IgD-negative memory B cell (primary cell): Measurements from ENCODE around the gene LRRN4. TPM values are rescaled to one million over a fixed set of nuclear protein-coding genes. Genes with fewer than 3 reads are reported as not detected.

ENCODE experiments used
- H3K27ac Mint-ChIP-seq, 3 donors: one replicate each; pipeline ENCODE4 v1.8.0; 2020 to 2022; ENCODE audit warnings: mild to moderate bottlenecking in 3 of 3, mixed read lengths in 3 of 3, moderate library complexity in 1 of 3
- H3K27me3 Mint-ChIP-seq: one replicate; pipeline ENCODE4 v1.8.0; 2021; ENCODE audit warnings: mixed read lengths
- H3K36me3 Mint-ChIP-seq: one replicate; pipeline ENCODE4 v1.8.0; 2020; ENCODE audit warnings: mild to moderate bottlenecking, mixed read lengths
- H3K4me1 Mint-ChIP-seq, 3 donors: one replicate each; pipeline ENCODE4 v1.8.0; 2020 to 2022; ENCODE audit warnings: mixed read lengths in 3 of 3, mild to moderate bottlenecking in 1 of 3
- H3K4me3 Mint-ChIP-seq, 4 donors: one replicate each; pipeline ENCODE4 v1.8.0; 2020 to 2022; ENCODE audit warnings: mild to moderate bottlenecking in 4 of 4, mixed read lengths in 4 of 4, moderate library complexity in 3 of 4
- H3K9me3 Mint-ChIP-seq, 3 donors: one replicate each; pipeline ENCODE4 v1.8.0; 2020 to 2021; ENCODE audit warnings: mixed read lengths in 3 of 3, mild to moderate bottlenecking in 1 of 3
- polyA plus RNA-seq: library from polyadenylated mRNA; unstranded; fragments of 300-500 nt; fragmentation: Illumina TruSeq; gene quantifications from one replicate; pipeline ENCODE4 v1.2.3, GENCODE V29; 2021

LRRN4 gene
- polyA plus RNA-seq, 1 donor from 2014 or later, result not detected

GRCh38 chr20:6029538-6029937 lies 24.3 kb downstream of the LRRN4 start:
- H3K4me3 Mint-ChIP-seq, result no peak overlapping the region
- no peaks in the 10 kb centered on the region for H3K27me3 Mint-ChIP-seq

GRCh38 chr20:6028818-6029217 lies 25.0 kb downstream of the LRRN4 start:
- no peaks in the 10 kb centered on the region for H3K9me3 Mint-ChIP-seq
- no peaks in the 10 kb centered on the region for H3K27me3 Mint-ChIP-seq
- H3K36me3 Mint-ChIP-seq, result peaks cover 15% of the 10 kb centered on the region
- no peak overlapping the region for H3K27ac Mint-ChIP-seq
- no peak overlapping the region for H3K4me3 Mint-ChIP-seq
- peaks cover 0 to 2% (median 0%) of the 10 kb centered on the region in 3 donors for H3K4me1 Mint-ChIP-seq

More at GRCh38 chr20:6029538-6029937, 24.3 kb downstream of the LRRN4 start:
- Mint-ChIP-seq H3K36me3 (peaks cover 13% of the 10 kb centered on the region), H3K9me3 (no peaks in the 10 kb centered on the region), H3K27ac (no peak overlapping the region), H3K4me1 (peaks cover 0 to 3% (median 0%) of the 10 kb centered on the region in 3 donors)

DNA sequence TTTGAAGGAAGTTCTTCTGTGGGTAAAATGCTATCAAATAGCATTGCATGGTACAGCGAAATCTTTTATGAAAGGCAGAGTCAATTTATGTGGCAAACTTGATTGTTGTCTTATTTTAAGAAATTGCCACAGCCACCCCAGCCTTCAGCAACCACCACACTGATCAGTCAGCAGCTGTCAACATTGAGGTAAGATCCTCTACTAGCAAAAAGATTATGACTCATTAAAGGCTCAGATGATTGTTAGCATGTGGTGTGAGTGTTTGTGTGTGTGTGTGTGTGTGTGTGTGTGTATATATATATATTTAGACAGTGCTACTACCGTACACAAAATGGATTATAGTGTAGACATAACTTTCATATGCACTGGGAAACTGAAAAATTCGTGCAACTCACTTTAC lies 27.8 kb downstream of the LRRN4 start:
- no peaks in the 10 kb centered on the region for H3K9me3 Mint-ChIP-seq
- H3K27ac Mint-ChIP-seq, result no peak overlapping the region
- H3K27me3 Mint-ChIP-seq, result no peaks in the 10 kb centered on the region
- peaks cover 3 to 8% (median 6%) of the 10 kb centered on the region in 3 donors for H3K4me1 Mint-ChIP-seq
- peaks cover 15% of the 10 kb centered on the region for H3K36me3 Mint-ChIP-seq
- no peak overlapping the region for H3K4me3 Mint-ChIP-seq

- Mint-ChIP-seq H3K4me1 (peaks cover 3 to 9% (median 7%) of the 10 kb centered on the region in 3 donors), H3K36me3 (peaks cover 18% of the 10 kb centered on the region)
Measured at GRCh38 chr20:6024768-6025167, 29.1 kb downstream of the LRRN4 start.

DNA sequence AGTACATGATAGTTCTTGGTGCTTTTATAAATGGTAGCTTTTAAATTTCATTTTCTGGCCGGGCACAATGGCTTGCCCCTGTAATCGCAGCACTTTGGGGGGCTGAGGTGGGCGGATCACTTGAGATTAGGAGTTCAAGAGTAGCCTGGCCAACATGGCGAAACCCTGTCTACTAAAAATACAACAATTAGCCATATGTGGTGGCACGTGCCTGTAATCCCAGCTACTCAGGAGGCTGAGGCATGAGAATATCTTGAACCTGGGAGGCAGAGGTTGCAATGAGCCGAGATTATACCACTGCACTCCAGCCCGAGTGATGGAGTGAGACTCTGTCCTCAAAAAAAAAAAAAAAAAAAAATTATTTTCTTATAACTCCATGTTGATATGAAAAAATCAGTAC lies 36.0 kb downstream of the LRRN4 start:
- Mint-ChIP-seq H3K9me3 (no peaks in the 10 kb centered on the region), H3K4me1 (peaks cover 3 to 16% (median 9%) of the 10 kb centered on the region in 3 donors), H3K4me3 (no peak overlapping the region), H3K36me3 (peaks cover 5% of the 10 kb centered on the region), H3K27ac (no peak overlapping the region), H3K27me3 (no peaks in the 10 kb centered on the region)

More at GRCh38 chr20:6024768-6025167, 29.1 kb downstream of the LRRN4 start:
- H3K9me3 Mint-ChIP-seq, result no peaks in the 10 kb centered on the region
- H3K27me3 Mint-ChIP-seq, result no peaks in the 10 kb centered on the region
- H3K4me3 Mint-ChIP-seq, result no peak overlapping the region
- H3K27ac Mint-ChIP-seq, result no peak overlapping the region

DNA sequence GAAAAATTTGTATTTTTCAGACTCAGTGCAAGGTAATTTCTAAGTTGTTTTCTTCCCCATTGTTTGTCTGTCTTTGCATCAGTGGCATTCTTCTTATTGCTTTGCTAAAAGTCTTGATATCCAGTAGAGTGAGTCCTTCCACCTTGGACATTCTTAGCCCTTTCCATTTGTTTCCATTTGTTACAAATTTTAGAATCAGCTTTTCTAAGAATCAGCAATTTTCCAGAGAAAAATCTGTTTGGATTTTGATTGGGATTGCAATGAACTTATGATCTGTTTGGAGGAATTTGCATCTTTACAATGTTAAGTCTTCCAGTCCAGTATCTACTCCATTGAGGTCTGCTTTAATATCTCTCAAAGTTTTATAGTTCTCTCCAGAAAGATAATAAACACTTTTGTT lies 36.4 kb downstream of the LRRN4 start:
- Mint-ChIP-seq H3K9me3 (no peaks in the 10 kb centered on the region), H3K27ac (no peak overlapping the region), H3K27me3 (no peaks in the 10 kb centered on the region), H3K4me1 (peaks cover 4 to 12% (median 9%) of the 10 kb centered on the region in 3 donors), H3K36me3 (peaks cover 5% of the 10 kb centered on the region), H3K4me3 (no peak overlapping the region)

- Mint-ChIP-seq H3K27me3 (no peaks in the 10 kb centered on the region), H3K36me3 (peaks cover 3% of the 10 kb centered on the region), H3K9me3 (no peaks in the 10 kb centered on the region), H3K4me3 (no peak overlapping the region), H3K4me1 (peaks cover 7 to 18% (median 8%) of the 10 kb centered on the region in 3 donors), H3K27ac (no peak overlapping the region)
Measured at GRCh38 chr20:6014957-6015356, 38.9 kb downstream of the LRRN4 start.

DNA sequence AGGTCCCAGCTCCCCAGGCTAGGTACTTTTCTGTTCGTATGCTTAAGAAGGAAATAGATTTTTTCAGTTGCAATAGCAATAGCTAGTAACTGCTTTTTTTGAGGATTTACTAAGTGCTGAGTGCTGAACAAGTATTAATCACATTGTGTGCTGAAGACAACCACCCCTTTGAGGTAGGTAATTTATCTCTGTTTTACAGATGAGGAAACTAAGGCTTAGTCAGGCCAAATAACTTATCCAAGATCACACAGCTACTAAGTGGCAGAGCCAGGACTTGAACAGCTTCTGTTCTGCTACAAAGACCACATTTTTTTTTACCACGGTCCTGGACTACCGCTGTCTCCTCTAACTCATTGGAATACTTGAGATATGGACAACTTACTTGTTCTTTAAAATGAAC lies 39.8 kb downstream of the LRRN4 start:
- Mint-ChIP-seq H3K9me3 (no peaks in the 10 kb centered on the region), H3K27ac (no peak overlapping the region), H3K27me3 (no peaks in the 10 kb centered on the region), H3K4me3 (no peak overlapping the region), H3K36me3 (peaks cover 6% of the 10 kb centered on the region), H3K4me1 (peaks cover 7 to 21% (median 12%) of the 10 kb centered on the region in 3 donors)

DNA sequence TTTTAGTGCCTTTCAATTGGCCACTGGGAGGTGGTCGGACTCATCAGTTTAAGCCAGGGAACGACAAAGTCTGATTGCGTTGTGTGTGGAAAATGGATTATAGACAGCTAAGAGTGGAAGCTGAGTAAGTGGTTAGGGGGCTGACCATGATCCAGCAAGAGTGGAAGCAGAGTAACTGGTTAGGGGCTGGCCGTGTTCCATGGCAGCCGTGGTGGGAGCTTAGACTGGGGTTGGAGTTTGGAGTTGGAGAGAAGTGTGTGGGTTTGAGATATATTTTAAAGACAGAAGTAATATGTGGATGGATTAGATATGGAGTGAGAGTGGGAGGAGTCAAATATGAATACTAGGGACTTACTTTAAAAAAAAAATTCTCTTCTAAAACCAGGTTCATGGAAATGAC lies 41.7 kb downstream of the LRRN4 start:
- Mint-ChIP-seq H3K27me3 (no peaks in the 10 kb centered on the region), H3K9me3 (no peaks in the 10 kb centered on the region), H3K4me1 (peaks cover 18 to 34% (median 18%) of the 10 kb centered on the region in 3 donors), H3K36me3 (peaks cover 4% of the 10 kb centered on the region), H3K27ac (peak overlapping the region in 1 of 3 donors; percentile 15), H3K4me3 (no peak overlapping the region)

- H3K4me3 Mint-ChIP-seq, result peak overlapping the region in 1 of 4 donors; percentile 99
- H3K9me3 Mint-ChIP-seq, result no peaks in the 10 kb centered on the region
- peaks cover 3% of the 10 kb centered on the region for H3K36me3 Mint-ChIP-seq
- H3K27ac Mint-ChIP-seq, result peak overlapping the region in 1 of 3 donors; percentile 45
- H3K27me3 Mint-ChIP-seq, result no peaks in the 10 kb centered on the region
- peaks cover 15 to 50% (median 22%) of the 10 kb centered on the region in 3 donors for H3K4me1 Mint-ChIP-seq
Measured at GRCh38 chr20:6008254-6008653, 45.6 kb downstream of the LRRN4 start.

- no peaks in the 10 kb centered on the region for H3K27me3 Mint-ChIP-seq
- peaks cover 15 to 49% (median 21%) of the 10 kb centered on the region in 3 donors for H3K4me1 Mint-ChIP-seq
- H3K9me3 Mint-ChIP-seq, result no peaks in the 10 kb centered on the region
- peaks cover 3% of the 10 kb centered on the region for H3K36me3 Mint-ChIP-seq
- H3K27ac Mint-ChIP-seq, result peak overlapping the region in 2 of 3 donors; percentile 89 to 91
- peak overlapping the region; percentile 69 to 99 (median 96) for H3K4me3 Mint-ChIP-seq
Measured at GRCh38 chr20:6007529-6008103, 46.2 kb downstream of the LRRN4 start.

DNA sequence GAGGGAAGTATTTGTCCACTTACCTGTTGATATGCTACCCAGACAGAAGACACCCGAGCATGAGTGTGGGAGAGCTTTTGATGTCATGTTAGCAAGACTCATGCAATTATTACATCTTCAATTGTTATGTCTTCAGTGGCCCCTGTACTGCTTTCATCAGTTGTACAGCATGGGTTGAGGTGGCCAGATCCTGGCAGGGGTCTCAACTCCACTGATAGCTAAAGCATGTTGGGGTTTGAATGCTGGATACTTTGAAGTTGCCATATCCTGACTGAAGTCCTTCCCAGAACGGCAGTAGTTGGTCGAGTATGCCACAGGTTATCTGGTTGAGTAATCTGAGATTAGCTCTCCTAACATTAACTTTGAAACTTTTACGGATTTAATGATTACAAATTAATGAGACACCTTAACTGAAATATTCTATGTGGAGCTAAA lies 46.7 kb downstream of the LRRN4 start:
- Mint-ChIP-seq H3K27ac (peak overlapping the region in 2 of 3 donors; percentile 89 to 91), H3K36me3 (peaks cover 3% of the 10 kb centered on the region), H3K4me3 (peak overlapping the region; percentile 95 to 99 (median 98)), H3K27me3 (no peaks in the 10 kb centered on the region), H3K9me3 (no peaks in the 10 kb centered on the region), H3K4me1 (peaks cover 15 to 44% (median 20%) of the 10 kb centered on the region in 3 donors)

DNA sequence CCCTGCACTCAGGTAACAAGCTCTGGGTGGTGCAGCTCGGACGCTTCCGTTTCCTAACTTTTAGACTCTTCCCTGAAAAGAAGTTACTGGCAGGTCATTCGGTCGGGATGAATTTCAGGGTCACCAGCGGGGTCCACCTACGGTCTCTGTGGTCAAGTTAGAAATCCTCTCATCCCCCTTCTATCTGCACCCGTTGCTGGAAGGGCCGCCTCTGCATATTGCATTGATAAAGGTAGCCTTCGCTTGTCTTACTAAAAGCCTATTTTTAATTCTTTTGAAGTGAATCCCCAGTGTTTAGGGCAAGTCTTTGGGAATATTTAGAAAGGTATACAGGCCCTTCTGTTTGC lies 47.3 kb downstream of the LRRN4 start:
- Mint-ChIP-seq H3K36me3 (peaks cover 3% of the 10 kb centered on the region), H3K4me1 (peaks cover 15 to 40% (median 18%) of the 10 kb centered on the region in 3 donors), H3K27me3 (no peaks in the 10 kb centered on the region), H3K4me3 (peak overlapping the region; percentile 95 to 99 (median 98)), H3K27ac (peak overlapping the region; percentile 89 to 91 (median 89)), H3K9me3 (no peaks in the 10 kb centered on the region)

- Mint-ChIP-seq H3K4me1 (peaks cover 4 to 16% (median 5%) of the 10 kb centered on the region in 3 donors), H3K9me3 (no peaks in the 10 kb centered on the region), H3K4me3 (no peak overlapping the region), H3K27ac (no peak overlapping the region), H3K36me3 (peaks cover 2% of the 10 kb centered on the region), H3K27me3 (no peaks in the 10 kb centered on the region)
Measured at GRCh38 chr20:6000871-6001270, 53.0 kb downstream of the LRRN4 start.

DNA sequence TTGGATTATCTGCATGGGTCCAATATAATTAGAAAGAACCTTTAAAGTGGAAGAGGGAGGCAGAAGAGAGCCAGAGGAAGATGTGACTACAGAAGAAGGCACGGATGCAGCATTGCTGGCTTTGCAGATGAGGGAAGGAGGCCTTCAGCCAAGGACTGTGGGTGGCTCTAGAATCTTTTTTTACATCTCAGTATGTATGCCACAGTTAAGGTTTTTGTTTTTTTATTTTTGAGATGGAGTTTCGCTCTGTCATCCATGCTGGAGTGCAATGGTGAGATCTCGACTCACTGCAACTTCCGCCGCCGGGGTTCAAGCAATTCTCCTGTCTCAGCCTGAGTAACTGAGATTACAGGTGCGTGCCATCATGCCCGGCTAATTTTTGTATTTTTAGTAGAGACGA lies 54.1 kb downstream of the LRRN4 start:
- no peaks in the 10 kb centered on the region for H3K9me3 Mint-ChIP-seq

GRCh38 chr20:5996765-5997164 lies 57.1 kb downstream of the LRRN4 start:
- no peak overlapping the region for H3K4me3 Mint-ChIP-seq
- peaks cover 4 to 9% (median 4%) of the 10 kb centered on the region in 3 donors for H3K4me1 Mint-ChIP-seq
- peaks cover 2% of the 10 kb centered on the region for H3K36me3 Mint-ChIP-seq
- H3K27ac Mint-ChIP-seq, result peak overlapping the region in 1 of 3 donors; percentile 90
- H3K9me3 Mint-ChIP-seq, result no peaks in the 10 kb centered on the region
- no peaks in the 10 kb centered on the region for H3K27me3 Mint-ChIP-seq

More for the DNA sequence above, 54.1 kb downstream of the LRRN4 start:
- no peak overlapping the region for H3K27ac Mint-ChIP-seq
- H3K4me1 Mint-ChIP-seq, result peaks cover 4 to 19% (median 5%) of the 10 kb centered on the region in 3 donors
- H3K27me3 Mint-ChIP-seq, result no peaks in the 10 kb centered on the region
- H3K4me3 Mint-ChIP-seq, result no peak overlapping the region
- peaks cover 2% of the 10 kb centered on the region for H3K36me3 Mint-ChIP-seq
